SK-N-MC (cell line): ENCODE results near the gene PGAP1.
A peak's percentile ranks its signal among the peaks of the same experiment; 100 is the strongest.

Experiments used
- DNase-seq: peaks from one replicate; pipeline ENCODE4 v3.0.0-alpha.2; 2011; ENCODE audit warnings: low read depth, low spot score
- H3K27ac ChIP-seq: fragments of 200-600 bp; sonication (generic); 2 replicates; pipeline ENCODE4 v1.5.1; 2016; ENCODE audit warnings: mixed run types
- H3K36me3 ChIP-seq: fragments of 200-600 bp; sonication (generic); 2 replicates; pipeline ENCODE4 v1.6.1; 2017; ENCODE audit warnings: antibody characterized with exemption, low read length, mixed read lengths; ENCODE audit not compliant: insufficient read depth
- H3K4me3 ChIP-seq: fragments of 200-600 bp; sonication (generic); 2 replicates; pipeline ENCODE4 v1.5.1; 2016
- H3K9ac ChIP-seq: fragments of 200-600 bp; sonication (generic); 2 replicates; pipeline ENCODE4 v1.8.0; 2017; ENCODE audit warnings: mixed run types, mixed read lengths; ENCODE audit not compliant: insufficient read length
- H3K9me3 ChIP-seq: fragments of 200-600 bp; sonication (generic); 2 replicates; pipeline ENCODE4 v1.6.1; 2017; ENCODE audit warnings: low read depth, mild to moderate bottlenecking, antibody characterized with exemption, low read length, moderate library complexity, mixed read lengths
- EZH2 ChIP-seq: fragments of 200-600 bp; sonication (generic); IDR thresholded peaks from one replicate; pipeline ENCODE4 v1.6.1; 2017; ENCODE audit warnings: antibody characterized with exemption
- FOXP2 ChIP-seq: optimal IDR thresholded peaks from 2 replicates; pipeline ENCODE3; 2011; ENCODE audit warnings: mild to moderate bottlenecking, moderate library complexity; ENCODE audit not compliant: insufficient read depth; ENCODE audit errors: extremely low read length, control extremely low read depth
- POLR2AphosphoS5 ChIP-seq: IDR thresholded peaks from 2 replicates; pipeline ENCODE4 v1.6.1; 2012; ENCODE audit warnings: mild to moderate bottlenecking, low read depth, low read length, borderline replicate concordance

Gene PGAP1

DNA sequence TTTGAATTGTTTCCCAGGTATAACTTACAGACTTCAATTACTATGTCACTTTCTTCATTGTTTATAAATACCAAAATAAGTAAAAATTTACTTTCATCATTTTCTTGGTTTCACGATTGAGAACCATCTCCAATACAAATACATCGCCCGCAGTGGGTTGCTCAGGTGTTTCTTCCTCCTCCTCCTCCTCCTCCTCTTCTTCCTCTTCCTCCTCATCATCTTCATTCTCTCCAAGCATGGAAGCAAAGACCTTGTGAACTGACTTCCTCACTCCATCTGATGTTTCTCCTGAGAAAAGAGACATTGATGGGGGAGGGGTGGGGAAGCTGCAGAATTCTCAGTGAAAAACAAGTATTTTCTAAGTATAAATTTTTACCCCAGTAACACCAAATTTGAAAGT is 133.6 kb downstream of the PGAP1 start:
- Histone ChIP-seq H3K9me3 (no peaks in the 10 kb centered on the region), H3K9ac (no peak overlapping the region), H3K4me3 (no peak overlapping the region), H3K36me3 (peaks cover 86% of the 10 kb centered on the region), H3K27ac (0 out of 2 replicates have a peak overlapping the region, but pooled peaks have one; percentile 54)
- no peak for DNase-seq
- TF ChIP-seq FOXP2 = no peak
- no peak for TF ChIP-seq POLR2AphosphoS5
- no peak for TF ChIP-seq EZH2

DNA sequence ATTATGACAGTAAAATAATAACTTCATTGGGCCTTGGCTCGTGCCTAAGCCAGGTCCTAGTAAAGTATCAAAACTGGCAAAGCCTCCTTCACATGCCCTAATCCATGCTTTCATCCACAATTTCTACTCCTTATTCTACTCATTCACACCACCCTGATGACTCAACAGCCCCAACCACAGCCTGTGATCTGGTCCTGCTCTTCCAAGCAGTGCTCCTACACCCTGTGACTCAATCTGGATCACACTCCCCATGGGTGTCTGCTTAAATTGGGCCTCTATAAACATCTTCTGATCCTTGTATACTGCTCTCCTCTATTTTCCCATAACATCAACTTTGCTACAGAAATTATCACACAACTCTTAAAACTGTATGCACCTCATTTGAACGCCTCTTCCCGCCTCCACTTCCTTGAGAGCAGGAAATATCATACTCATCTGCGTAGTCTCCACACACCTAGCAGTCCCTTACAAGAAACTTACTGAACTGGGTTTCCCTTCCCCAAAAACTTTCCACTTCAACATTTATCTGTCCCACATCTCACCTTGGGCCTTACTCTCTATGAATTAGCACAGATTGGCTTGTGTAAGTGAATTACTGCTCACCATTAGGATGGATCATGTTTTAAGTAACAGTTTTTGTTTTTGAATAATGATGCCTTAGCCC is 142.9 kb downstream of the PGAP1 start:
- no peak overlapping the region for H3K9ac ChIP-seq
- H3K9me3 ChIP-seq = no peaks in the 10 kb centered on the region
- no peak for TF ChIP-seq POLR2AphosphoS5
- no peak for TF ChIP-seq EZH2
- TF ChIP-seq FOXP2 = no peak
- H3K27ac ChIP-seq = no peak overlapping the region
- H3K4me3 ChIP-seq = no peak overlapping the region
- DNase-seq = no peak
- peaks cover 94% of the 10 kb centered on the region for H3K36me3 ChIP-seq
